DOHH2 (cell line): ENCODE results near the gene DNAL4.

Experiments used
- CTCF ChIP-seq: fragments of 200-600 bp; sonication (generic); IDR thresholded peaks from one replicate; pipeline ENCODE4 v1.5.1; 2014; ENCODE audit warnings: antibody characterized with exemption, mild to moderate bottlenecking, low read depth, low read length; ENCODE audit not compliant: poor library complexity, severe bottlenecking
- EZH2phosphoT487 ChIP-seq: fragments of 200-600 bp; sonication (generic); IDR thresholded peaks from 2 replicates; pipeline ENCODE4 v1.6.1; 2017; ENCODE audit warnings: borderline replicate concordance, mild to moderate bottlenecking, antibody characterized with exemption, low read length, moderate library complexity, mixed read lengths

- TF ChIP-seq CTCF (no peak), EZH2phosphoT487 (no peak)
These were observed 1.1 kb downstream of the DNAL4 start for GRCh38 chr22:38792833-38793232.
